ENCODE results near the gene TREM1. TPM values are rescaled to one million over a fixed set of nuclear protein-coding genes. Genes with fewer than 3 reads are reported as not detected.

The TREM1 gene
- total RNA-seq, 4 donors from 2014 or later, result 0.59 to 2.3 (median 1.0) TPM

- peaks cover 0 to 60% (median 5%) of the 10 kb centered on the region in 4 donors for H3K27me3 ChIP-seq
- WGBS, 2 donors, result 40 to 67% methylated on average over 3 of the region's 5 CpGs
- no peak overlapping the region for H3K4me3 ChIP-seq
- H3K36me3 ChIP-seq, result no peaks in the 10 kb centered on the region
- no peak for DNase-seq
- intact Hi-C loops (cut with DNase I), result no loop called here
- no peak overlapping the region for H3K27ac ChIP-seq
- no peak for TF ChIP-seq POLR2A (IDR thresholded peaks at IDR 0.05)
- TF ChIP-seq, protein P1, sequence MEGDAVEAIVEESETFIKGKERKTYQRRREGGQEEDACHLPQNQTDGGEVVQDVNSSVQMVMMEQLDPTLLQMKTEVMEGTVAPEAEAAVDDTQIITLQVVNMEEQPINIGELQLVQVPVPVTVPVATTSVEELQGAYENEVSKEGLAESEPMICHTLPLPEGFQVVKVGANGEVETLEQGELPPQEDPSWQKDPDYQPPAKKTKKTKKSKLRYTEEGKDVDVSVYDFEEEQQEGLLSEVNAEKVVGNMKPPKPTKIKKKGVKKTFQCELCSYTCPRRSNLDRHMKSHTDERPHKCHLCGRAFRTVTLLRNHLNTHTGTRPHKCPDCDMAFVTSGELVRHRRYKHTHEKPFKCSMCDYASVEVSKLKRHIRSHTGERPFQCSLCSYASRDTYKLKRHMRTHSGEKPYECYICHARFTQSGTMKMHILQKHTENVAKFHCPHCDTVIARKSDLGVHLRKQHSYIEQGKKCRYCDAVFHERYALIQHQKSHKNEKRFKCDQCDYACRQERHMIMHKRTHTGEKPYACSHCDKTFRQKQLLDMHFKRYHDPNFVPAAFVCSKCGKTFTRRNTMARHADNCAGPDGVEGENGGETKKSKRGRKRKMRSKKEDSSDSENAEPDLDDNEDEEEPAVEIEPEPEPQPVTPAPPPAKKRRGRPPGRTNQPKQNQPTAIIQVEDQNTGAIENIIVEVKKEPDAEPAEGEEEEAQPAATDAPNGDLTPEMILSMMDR (IDR thresholded peaks at IDR 0.05), result no peak
- H3K9me3 ChIP-seq, result no peaks in the 10 kb centered on the region
- no peaks in the 10 kb centered on the region for H3K4me1 ChIP-seq
Measured at GRCh38 chr6:41237128-41237527, 49.4 kb downstream of the TREM1 start.

GRCh38 chr6:41236276-41236675, 50.2 kb downstream of the TREM1 start:
- intact Hi-C loops (cut with DNase I), result no loop called here
- Histone ChIP-seq H3K27ac (no peak overlapping the region), H3K4me1 (no peaks in the 10 kb centered on the region), H3K9me3 (no peaks in the 10 kb centered on the region), H3K4me3 (no peak overlapping the region), H3K27me3 (peaks cover 0 to 55% (median 6%) of the 10 kb centered on the region in 4 donors), H3K36me3 (no peaks in the 10 kb centered on the region)
- 67 to 80% methylated on average over 4 of the region's 4 CpGs for WGBS, 2 donors
- DNase-seq, result no peak
- TF ChIP-seq, protein P1 (IDR thresholded peaks at IDR 0.05), result no peak
- no peak for TF ChIP-seq POLR2A (IDR thresholded peaks at IDR 0.05)

DNA sequence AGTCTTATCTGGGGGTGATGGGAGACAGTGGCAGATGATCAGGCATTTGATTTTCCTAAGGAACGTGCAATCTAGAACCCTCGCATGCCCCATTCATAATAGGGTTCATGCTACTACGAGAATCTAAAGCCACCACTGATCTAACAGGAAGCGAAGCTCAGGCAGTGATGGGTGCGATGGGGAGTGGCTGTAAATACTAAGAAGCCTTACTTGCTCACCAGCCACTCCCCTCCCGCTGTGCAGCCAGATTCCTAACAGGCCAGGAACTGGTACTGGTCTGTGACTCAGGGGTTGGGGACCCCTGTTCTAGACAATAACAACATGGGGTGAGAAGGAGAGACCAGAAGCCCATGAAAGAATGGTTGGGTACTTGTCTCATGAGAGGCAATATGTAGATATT, 53.8 kb downstream of the TREM1 start:
- no peaks in the 10 kb centered on the region for H3K9me3 ChIP-seq
- H3K27ac ChIP-seq, result no peak overlapping the region
- peaks cover 0 to 41% (median 2%) of the 10 kb centered on the region in 4 donors for H3K27me3 ChIP-seq
- no peaks in the 10 kb centered on the region for H3K4me1 ChIP-seq
- 81% methylated on average over 4 to 6 of the region's 6 CpGs for WGBS, 2 donors
- no peak for DNase-seq
- no peaks in the 10 kb centered on the region for H3K36me3 ChIP-seq
- H3K4me3 ChIP-seq, result no peak overlapping the region
- TF ChIP-seq, protein P1 (IDR thresholded peaks at IDR 0.05), result no peak
- TF ChIP-seq POLR2A (IDR thresholded peaks at IDR 0.05), result no peak
- intact Hi-C loops (cut with DNase I), result no loop called here

GRCh38 chr6:41231246-41231645, 55.2 kb downstream of the TREM1 start:
- Histone ChIP-seq H3K4me1 (no peaks in the 10 kb centered on the region), H3K27ac (no peak overlapping the region), H3K36me3 (no peaks in the 10 kb centered on the region), H3K4me3 (no peak overlapping the region), H3K27me3 (peaks cover 0 to 41% (median 2%) of the 10 kb centered on the region in 4 donors), H3K9me3 (no peaks in the 10 kb centered on the region)
- DNase-seq, result no peak
- TF ChIP-seq, protein P1 (IDR thresholded peaks at IDR 0.05), result no peak
- no peak for TF ChIP-seq POLR2A (IDR thresholded peaks at IDR 0.05)
- WGBS, 2 donors, result 50 to 62% methylated on average over 4 to 5 of the region's 5 CpGs
- intact Hi-C loops (cut with DNase I), result no loop called here

DNA sequence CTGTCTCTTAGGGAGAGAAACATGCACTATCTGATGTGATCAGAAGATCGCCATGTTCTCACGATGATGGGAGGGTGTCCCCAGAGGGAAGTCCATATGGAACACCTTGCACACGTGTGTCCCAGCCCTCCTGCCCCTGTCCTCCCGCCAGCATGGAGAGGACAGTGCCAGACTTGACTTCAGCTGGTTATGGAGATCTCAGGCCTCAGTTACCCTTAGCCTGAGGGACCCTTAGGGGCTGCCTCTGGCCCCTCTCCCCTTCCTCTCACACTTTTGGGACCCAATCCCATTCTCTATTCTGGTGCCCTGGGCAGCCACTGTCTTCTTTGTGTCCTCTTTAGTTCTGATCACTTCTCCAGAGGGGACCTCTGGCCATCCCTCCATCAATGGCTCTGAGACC, 56.8 kb downstream of the TREM1 start:
- Histone ChIP-seq H3K36me3 (no peaks in the 10 kb centered on the region), H3K27ac (no peak overlapping the region), H3K4me1 (no peaks in the 10 kb centered on the region), H3K4me3 (no peak overlapping the region), H3K9me3 (no peaks in the 10 kb centered on the region), H3K27me3 (peaks cover 0 to 49% (median 2%) of the 10 kb centered on the region in 4 donors)
- no peak for DNase-seq
- WGBS, 2 donors, result 78 to 90% methylated on average over 2 to 4 of the region's 4 CpGs
- TF ChIP-seq, protein P1 (IDR thresholded peaks at IDR 0.05), result no peak
- TF ChIP-seq POLR2A (IDR thresholded peaks at IDR 0.05), result no peak
- intact Hi-C loops (cut with DNase I), result no loop called here

All from esophagus squamous epithelium (tissue), 5 donors.